H1 (cell line): ENCODE data around the gene TP53BP2.

ENCODE experiments used
- CHD1 ChIP-seq: IDR thresholded peaks from 2 replicates; pipeline ENCODE4 v1.6.1; 2012; ENCODE audit warnings: low read depth, low read length, improper control_type of control experiment
- EZH2 ChIP-seq: fragments of 200-600 bp; sonication (generic); IDR thresholded peaks from 2 replicates; pipeline ENCODE4 v1.7.1; 2012; ENCODE audit warnings: low read depth, mild to moderate bottlenecking, moderate library complexity, low read length, inconsistent platforms; ENCODE audit not compliant: severe bottlenecking
- JUND ChIP-seq: IDR thresholded peaks from 2 replicates; pipeline ENCODE4 v1.6.1; 2011; ENCODE audit warnings: mild to moderate bottlenecking, improper control_type of control experiment, low read length
- MAFK ChIP-seq: IDR thresholded peaks from 2 replicates; pipeline ENCODE4 v1.6.1; 2012; ENCODE audit warnings: low read depth, mild to moderate bottlenecking, improper control_type of control experiment, low read length
- PHF8 ChIP-seq: fragments of 200-600 bp; sonication (generic); conservative IDR thresholded peaks from 2 replicates; pipeline ENCODE4 v1.7.1; 2012; ENCODE audit warnings: low read depth, mild to moderate bottlenecking, inconsistent platforms, low read length, moderate library complexity
- POLR2A ChIP-seq, 2 experiments: IDR thresholded peaks; 1 replicate in 1 of 2; 2 replicates in 1 of 2; pipeline ENCODE4 v1.6.1; 2011; ENCODE audit warnings: low read depth in 2 of 2, low read length in 2 of 2, mild to moderate bottlenecking in 2 of 2; ENCODE audit errors: control extremely low read depth in 1 of 2
- RAD21 ChIP-seq, 2 experiments: IDR thresholded peaks in 1 of 2; conservative IDR thresholded peaks in 1 of 2; 2 replicates each; pipeline ENCODE4 v1.6.1; 2011; ENCODE audit warnings: low read depth in 2 of 2, low read length in 2 of 2, improper control_type of control experiment in 1 of 2, inconsistent platforms in 1 of 2, mild to moderate bottlenecking in 1 of 2, moderate library complexity in 1 of 2
- RFX5 ChIP-seq: IDR thresholded peaks from 2 replicates; pipeline ENCODE4 v1.6.1; 2011; ENCODE audit warnings: low read depth, low read length, improper control_type of control experiment, borderline replicate concordance
- SRF ChIP-seq: IDR thresholded peaks from 2 replicates; pipeline ENCODE4 v1.6.1; 2011; ENCODE audit warnings: mild to moderate bottlenecking, low read depth, low read length, moderate library complexity
- SUZ12 ChIP-seq: fragments of 200-600 bp; sonication (generic); IDR thresholded peaks from 2 replicates; pipeline ENCODE4 v1.6.1; 2012; ENCODE audit warnings: mild to moderate bottlenecking, inconsistent platforms, low read length, moderate library complexity, mixed read lengths
- TEAD4 ChIP-seq: IDR thresholded peaks from 2 replicates; pipeline ENCODE4 v1.6.1; 2012; ENCODE audit warnings: low read depth, low read length, inconsistent platforms, mixed read lengths
- TF ChIP-seq, protein P1 (sequence below): IDR thresholded peaks from 2 replicates; pipeline ENCODE4 v1.6.1; 2012; ENCODE audit warnings: inconsistent platforms
- TF ChIP-seq, protein P2 (sequence below), 3 experiments: IDR thresholded peaks; 1 replicate in 2 of 3; 2 replicates in 1 of 3; pipeline versions ENCODE4 v1.5.1 to v1.6.1; 2011; ENCODE audit warnings: low read length in 3 of 3, mild to moderate bottlenecking in 3 of 3, inconsistent platforms in 2 of 3, low read depth in 1 of 3, moderate library complexity in 1 of 3; ENCODE audit not compliant: insufficient read depth in 1 of 3; ENCODE audit errors: control extremely low read depth in 1 of 3
- TF ChIP-seq, protein P3 (sequence below): IDR thresholded peaks from 2 replicates; pipeline ENCODE4 v1.6.1; 2011; ENCODE audit warnings: low read length, improper control_type of control experiment

DNA sequence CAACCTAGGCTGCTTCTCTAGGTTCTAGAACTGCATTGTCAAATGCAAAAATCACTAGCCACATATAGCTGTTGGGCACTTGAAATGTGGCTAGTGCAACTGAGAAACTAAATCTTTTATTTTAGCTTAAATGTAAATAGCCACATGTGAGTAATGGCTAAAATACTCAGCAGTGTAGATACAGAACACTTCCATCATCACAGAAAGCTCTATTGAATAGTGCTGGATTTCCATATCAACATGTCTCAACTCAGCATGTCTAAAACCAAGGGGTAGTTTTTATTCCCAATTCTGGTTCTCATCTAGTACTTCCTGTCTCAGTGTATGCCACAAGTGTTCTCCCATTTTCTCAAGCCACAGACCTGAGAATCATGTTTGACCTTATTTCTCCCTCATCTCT lies 7.5 kb upstream of the TP53BP2 start:
- TF ChIP-seq PHF8 (no peak), POLR2A (IDR thresholded peaks at IDR 0.05; ENCODE audit: control extremely low read depth in 1 of 2, low read depth in 2 of 2, low read length in 2 of 2) (no peak), SUZ12 (no peak), JUND (no peak), EZH2 (no peak), RFX5 (no peak), MAFK (no peak), RAD21 (IDR thresholded peaks at IDR 0.05 in 1 of 2, conservative IDR thresholded peaks at IDR 0.05 in 1 of 2; ENCODE audit: low read depth in 2 of 2, low read length in 2 of 2) (no peak), TEAD4 (no peak), SRF (no peak), CHD1 (no peak)
- TF ChIP-seq, protein P1, sequence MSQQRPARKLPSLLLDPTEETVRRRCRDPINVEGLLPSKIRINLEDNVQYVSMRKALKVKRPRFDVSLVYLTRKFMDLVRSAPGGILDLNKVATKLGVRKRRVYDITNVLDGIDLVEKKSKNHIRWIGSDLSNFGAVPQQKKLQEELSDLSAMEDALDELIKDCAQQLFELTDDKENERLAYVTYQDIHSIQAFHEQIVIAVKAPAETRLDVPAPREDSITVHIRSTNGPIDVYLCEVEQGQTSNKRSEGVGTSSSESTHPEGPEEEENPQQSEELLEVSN, result no peak
- TF ChIP-seq, protein P2, sequence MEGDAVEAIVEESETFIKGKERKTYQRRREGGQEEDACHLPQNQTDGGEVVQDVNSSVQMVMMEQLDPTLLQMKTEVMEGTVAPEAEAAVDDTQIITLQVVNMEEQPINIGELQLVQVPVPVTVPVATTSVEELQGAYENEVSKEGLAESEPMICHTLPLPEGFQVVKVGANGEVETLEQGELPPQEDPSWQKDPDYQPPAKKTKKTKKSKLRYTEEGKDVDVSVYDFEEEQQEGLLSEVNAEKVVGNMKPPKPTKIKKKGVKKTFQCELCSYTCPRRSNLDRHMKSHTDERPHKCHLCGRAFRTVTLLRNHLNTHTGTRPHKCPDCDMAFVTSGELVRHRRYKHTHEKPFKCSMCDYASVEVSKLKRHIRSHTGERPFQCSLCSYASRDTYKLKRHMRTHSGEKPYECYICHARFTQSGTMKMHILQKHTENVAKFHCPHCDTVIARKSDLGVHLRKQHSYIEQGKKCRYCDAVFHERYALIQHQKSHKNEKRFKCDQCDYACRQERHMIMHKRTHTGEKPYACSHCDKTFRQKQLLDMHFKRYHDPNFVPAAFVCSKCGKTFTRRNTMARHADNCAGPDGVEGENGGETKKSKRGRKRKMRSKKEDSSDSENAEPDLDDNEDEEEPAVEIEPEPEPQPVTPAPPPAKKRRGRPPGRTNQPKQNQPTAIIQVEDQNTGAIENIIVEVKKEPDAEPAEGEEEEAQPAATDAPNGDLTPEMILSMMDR (IDR thresholded peaks at IDR 0.05; ENCODE audit: control extremely low read depth in 1 of 3, insufficient read depth in 1 of 3, low read depth in 1 of 3, low read length in 3 of 3), result no peak
- TF ChIP-seq, protein P3, sequence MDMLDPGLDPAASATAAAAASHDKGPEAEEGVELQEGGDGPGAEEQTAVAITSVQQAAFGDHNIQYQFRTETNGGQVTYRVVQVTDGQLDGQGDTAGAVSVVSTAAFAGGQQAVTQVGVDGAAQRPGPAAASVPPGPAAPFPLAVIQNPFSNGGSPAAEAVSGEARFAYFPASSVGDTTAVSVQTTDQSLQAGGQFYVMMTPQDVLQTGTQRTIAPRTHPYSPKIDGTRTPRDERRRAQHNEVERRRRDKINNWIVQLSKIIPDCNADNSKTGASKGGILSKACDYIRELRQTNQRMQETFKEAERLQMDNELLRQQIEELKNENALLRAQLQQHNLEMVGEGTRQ, result no peak
